ENCODE results near the gene GNAS-AS1.
A peak's percentile ranks its signal among the peaks of the same experiment; 100 is the strongest.
"Not testable (repeated sequence)": the region's sequence is repeated elsewhere in the genome, so short reads cannot be mapped to it uniquely, and the experiment has no call there.

The GNAS-AS1 gene

DNA sequence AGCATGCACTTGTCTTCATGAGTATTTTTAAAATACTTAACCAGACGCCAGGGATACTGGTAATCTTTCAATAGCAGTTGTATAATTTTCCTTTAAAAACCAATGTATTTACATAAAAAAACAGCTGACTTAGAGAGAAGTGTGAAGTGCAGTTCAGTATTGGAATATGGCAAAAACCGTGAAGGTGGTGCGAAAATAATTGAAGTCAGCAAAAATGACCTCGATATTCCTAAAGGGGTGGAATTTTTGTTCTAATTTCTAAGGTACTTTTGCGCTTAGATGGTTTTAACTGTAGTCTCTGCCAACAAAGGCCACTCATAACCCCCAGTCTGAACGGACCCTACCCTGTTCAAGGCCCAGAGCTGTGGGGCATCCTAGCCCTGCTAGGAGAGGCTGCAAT, 25.3 kb downstream of the GNAS-AS1 start:
- H3K4me3 ChIP-seq (ENCODE audit: low read depth, low read length), result no peak overlapping the region
- TF ChIP-seq, protein P1, sequence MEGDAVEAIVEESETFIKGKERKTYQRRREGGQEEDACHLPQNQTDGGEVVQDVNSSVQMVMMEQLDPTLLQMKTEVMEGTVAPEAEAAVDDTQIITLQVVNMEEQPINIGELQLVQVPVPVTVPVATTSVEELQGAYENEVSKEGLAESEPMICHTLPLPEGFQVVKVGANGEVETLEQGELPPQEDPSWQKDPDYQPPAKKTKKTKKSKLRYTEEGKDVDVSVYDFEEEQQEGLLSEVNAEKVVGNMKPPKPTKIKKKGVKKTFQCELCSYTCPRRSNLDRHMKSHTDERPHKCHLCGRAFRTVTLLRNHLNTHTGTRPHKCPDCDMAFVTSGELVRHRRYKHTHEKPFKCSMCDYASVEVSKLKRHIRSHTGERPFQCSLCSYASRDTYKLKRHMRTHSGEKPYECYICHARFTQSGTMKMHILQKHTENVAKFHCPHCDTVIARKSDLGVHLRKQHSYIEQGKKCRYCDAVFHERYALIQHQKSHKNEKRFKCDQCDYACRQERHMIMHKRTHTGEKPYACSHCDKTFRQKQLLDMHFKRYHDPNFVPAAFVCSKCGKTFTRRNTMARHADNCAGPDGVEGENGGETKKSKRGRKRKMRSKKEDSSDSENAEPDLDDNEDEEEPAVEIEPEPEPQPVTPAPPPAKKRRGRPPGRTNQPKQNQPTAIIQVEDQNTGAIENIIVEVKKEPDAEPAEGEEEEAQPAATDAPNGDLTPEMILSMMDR (IDR thresholded peaks at IDR 0.05; ENCODE audit: borderline replicate concordance, insufficient read depth, low read depth, low read length), result no peak

- TF ChIP-seq, protein P1 (IDR thresholded peaks at IDR 0.05; ENCODE audit: borderline replicate concordance, insufficient read depth, low read depth, low read length), result no peak
- H3K4me3 ChIP-seq (ENCODE audit: low read depth, low read length), result no peak overlapping the region
These were observed 25.9 kb downstream of the GNAS-AS1 start for GRCh38 chr20:58824843-58825242.

DNA sequence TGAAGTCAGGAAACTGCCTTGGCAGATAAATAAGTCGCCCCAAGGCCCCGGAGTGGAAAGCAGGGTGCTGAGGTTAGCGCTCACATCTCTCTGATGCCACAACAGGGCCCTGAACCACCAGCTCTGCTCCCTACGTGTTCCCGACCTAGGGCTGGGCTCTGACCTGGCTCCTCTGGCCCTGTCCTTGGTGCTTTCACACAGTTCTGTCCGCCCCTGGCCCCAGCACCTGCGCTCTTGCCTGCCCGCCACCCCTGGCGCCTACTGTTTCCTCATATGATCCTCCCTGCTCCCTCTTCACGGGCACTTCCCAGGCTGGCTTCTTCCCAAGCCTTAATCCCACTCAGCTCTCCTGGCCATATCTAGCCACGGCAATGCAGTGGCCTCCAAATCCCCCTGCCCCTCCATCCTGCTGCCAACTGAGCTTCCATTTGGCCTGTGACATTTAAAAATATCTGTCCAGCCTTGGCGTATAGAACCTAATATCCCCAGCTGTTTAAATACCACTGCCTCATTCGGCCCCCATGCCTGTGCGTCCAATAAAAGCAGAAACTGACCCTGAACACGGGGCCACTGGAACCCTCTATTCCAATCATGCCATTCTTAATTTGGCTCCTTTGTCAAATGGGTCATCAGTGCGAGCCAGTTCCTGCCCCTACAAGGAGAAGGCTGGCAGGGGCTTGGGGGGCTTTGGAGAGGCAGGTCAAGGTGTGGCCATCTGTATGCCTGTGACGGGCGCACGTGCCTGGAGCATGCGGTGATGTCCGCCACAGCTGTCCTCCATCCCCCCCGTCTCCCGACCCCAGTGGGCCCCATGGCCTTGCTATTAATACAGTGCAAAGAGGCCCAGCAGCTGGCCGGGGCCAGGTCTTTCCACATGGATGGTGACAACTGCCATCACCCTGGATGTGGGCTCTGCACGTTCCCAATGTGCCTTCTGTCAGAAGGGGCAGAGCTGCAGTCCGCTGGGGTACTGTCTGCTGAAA, 27.7 kb downstream of the GNAS-AS1 start:
- H3K4me3 ChIP-seq (ENCODE audit: low read depth, low read length), result no peak overlapping the region
- TF ChIP-seq, protein P1 (IDR thresholded peaks at IDR 0.05; ENCODE audit: borderline replicate concordance, insufficient read depth, low read depth, low read length), result no peak

GRCh38 chr20:58822149-58822548, 28.6 kb downstream of the GNAS-AS1 start:
- H3K4me3 ChIP-seq (ENCODE audit: low read depth, low read length), result no peak overlapping the region
- TF ChIP-seq, protein P1 (IDR thresholded peaks at IDR 0.05; ENCODE audit: borderline replicate concordance, insufficient read depth, low read depth, low read length), result 0 out of 2 replicates have a peak, but pooled peaks have one; percentile 23

DNA sequence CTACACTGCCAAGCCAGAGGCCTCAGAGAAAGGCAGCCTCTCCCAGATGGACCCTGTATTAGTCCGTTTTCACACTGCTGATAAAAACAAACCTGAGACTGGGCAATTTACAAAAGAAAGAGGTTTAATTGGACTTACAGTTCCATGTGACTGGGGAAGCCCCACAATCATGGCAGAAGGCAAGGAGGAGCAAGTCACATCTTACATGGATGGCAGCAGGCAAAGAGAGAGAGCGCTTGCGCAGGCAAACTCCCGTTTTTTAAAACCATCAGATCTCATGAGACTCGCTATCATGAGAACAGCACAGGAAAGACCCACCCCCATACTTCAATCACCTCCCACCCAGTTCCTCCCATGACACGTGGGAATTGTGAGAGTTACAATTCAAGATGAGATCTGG, 30.2 kb downstream of the GNAS-AS1 start:
- H3K4me3 ChIP-seq (ENCODE audit: low read depth, low read length), result not testable (repeated sequence)

DNA sequence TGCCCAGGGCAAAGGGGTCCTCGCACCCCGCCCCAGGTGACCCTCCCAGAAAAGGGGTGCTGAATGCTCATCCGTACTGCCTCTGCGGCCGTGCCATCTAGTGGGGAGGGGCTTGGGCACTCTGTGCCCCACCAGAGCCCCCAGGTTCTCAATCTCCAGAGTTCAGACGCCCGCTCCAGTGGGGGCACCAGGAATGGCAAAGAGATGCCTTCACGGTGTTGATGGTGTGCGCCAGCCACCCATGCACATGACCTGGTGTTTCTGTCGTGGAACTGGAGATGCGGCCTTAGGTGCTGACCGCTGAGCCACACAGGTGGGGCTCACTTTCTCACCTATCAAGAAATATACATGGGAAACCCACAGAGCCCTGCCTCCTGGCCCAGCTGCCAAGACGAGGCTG, 30.8 kb downstream of the GNAS-AS1 start:
- H3K4me3 ChIP-seq (ENCODE audit: low read depth, low read length), result no peak overlapping the region
- TF ChIP-seq, protein P1 (IDR thresholded peaks at IDR 0.05; ENCODE audit: borderline replicate concordance, insufficient read depth, low read depth, low read length), result no peak

GRCh38 chr20:58818586-58819285, 32.0 kb downstream of the GNAS-AS1 start:
- H3K4me3 ChIP-seq (ENCODE audit: low read depth, low read length), result no peak overlapping the region
- TF ChIP-seq, protein P1 (IDR thresholded peaks at IDR 0.05; ENCODE audit: borderline replicate concordance, insufficient read depth, low read depth, low read length), result no peak

Data from GM12875 (cell line).